Naive thymus-derived CD8-positive, alpha-beta T cell (primary cell): Measurements from ENCODE around the gene LILRB5. TPM values are rescaled to one million over a fixed set of nuclear protein-coding genes. Genes with fewer than 3 reads are reported as not detected.
"Not testable (repeated sequence)": the region's sequence is repeated elsewhere in the genome, so short reads cannot be mapped to it uniquely, and the experiment has no call there.

ENCODE experiments used
- ATAC-seq, 2 donors: fragments of 150-1000 bp; cut with Tn5 transposase in 1 of 2; sonication (Bioruptor Pico), chemical (Tn5 transposase) in 1 of 2; 1 replicate in 1 of 2; 2 replicates in 1 of 2; pipeline ENCODE4 v1.10.0; 2021; ENCODE audit warnings: mild to moderate bottlenecking in 2 of 2, moderate library complexity in 2 of 2
- POLR2A ChIA-PET: fragments of 350-600 bp; sonication (Branson Sonifier 250); formaldehyde crosslinking; loops from one replicate; lab custom pipeline; 2021; ENCODE audit warnings: antibody characterized with exemption; lab: Charles Lee
- DNase-seq, 10 donors: peaks; one replicate each; pipeline versions ENCODE4 v3.0.0 to v3.0.0-alpha.2; 2020 to 2022
- H3K27ac Mint-ChIP-seq, 10 donors: one replicate each; pipeline ENCODE4 v1.8.0; 2020 to 2022; ENCODE audit warnings: mild to moderate bottlenecking in 10 of 10, mixed read lengths in 10 of 10, moderate library complexity in 4 of 10, inconsistent platforms in 1 of 10
- H3K27me3 Mint-ChIP-seq, 5 donors: one replicate each; pipeline ENCODE4 v1.8.0; 2021 to 2022; ENCODE audit warnings: mixed read lengths in 5 of 5
- H3K36me3 Mint-ChIP-seq, 3 donors: one replicate each; pipeline ENCODE4 v1.8.0; 2020 to 2022; ENCODE audit warnings: mixed read lengths in 3 of 3, mild to moderate bottlenecking in 2 of 3, inconsistent platforms in 1 of 3
- H3K4me1 Mint-ChIP-seq, 4 donors: one replicate each; pipeline ENCODE4 v1.8.0; 2021 to 2022; ENCODE audit warnings: mixed read lengths in 4 of 4
- H3K4me3 Mint-ChIP-seq, 10 donors: one replicate each; pipeline ENCODE4 v1.8.0; 2020 to 2022; ENCODE audit warnings: mild to moderate bottlenecking in 10 of 10, mixed read lengths in 10 of 10, moderate library complexity in 6 of 10, inconsistent platforms in 1 of 10
- H3K9me3 Mint-ChIP-seq, 9 donors: one replicate each; pipeline ENCODE4 v1.8.0; 2020 to 2022; ENCODE audit warnings: mixed read lengths in 9 of 9, mild to moderate bottlenecking in 3 of 9, inconsistent platforms in 1 of 9, moderate library complexity in 1 of 9
- polyA plus RNA-seq, 3 donors: library from polyadenylated mRNA; unstranded; fragments of 300-500 nt; fragmentation: Illumina TruSeq; gene quantifications; one replicate each; pipeline ENCODE4 v1.2.3, GENCODE V29; 2021
- total RNA-seq, 8 experiments: library from RNA in 2 of 8; stranded (reverse) in 2 of 8; gene quantifications; one replicate each; pipeline ENCODE4 v1.2.3 and lab custom pipeline; 2021 to 2026

The LILRB5 gene
- total and polyA plus RNA-seq, 5 experiments from 2014 or later: 0.22 to 0.52 TPM; not detected in 3

DNA sequence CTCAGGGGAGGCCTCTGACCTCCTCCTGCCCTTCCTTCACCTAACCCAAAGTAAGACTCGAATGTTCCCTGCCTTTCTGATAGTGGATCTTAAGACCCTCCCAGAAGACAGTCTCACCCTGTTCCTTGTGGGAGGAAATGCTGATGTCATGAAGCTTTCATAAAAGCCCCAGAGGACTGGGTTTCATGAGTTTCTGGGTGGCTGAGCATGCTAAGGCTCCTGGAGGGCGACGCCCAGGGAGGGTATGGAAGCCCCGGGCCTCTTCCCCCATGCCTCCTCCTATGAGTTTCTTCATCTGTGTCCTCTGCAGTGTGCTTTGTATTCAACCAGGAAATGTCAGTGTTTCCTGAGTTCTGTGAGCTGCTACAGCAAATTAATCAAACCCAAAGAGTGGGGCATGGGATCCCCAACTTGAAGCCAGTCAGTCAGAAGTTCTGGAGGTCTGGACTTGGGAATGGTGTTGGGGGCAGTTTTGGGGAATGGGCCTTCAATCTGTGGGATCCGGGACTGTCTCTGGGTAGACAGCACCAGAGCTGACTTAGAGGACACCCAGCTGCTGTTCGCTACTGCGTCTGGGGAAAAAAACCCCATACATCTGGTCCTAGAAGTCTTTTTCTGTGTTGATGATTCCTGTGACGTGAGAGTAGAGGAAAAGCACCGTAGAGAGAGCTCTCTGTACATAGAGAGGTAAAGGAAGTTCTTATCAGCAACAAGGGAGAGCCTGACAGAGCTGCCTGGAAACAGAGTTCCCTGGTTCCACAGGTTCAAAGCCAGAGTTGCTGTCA lies 25.8 kb upstream of the LILRB5 start:
- ATAC-seq: no peak
- Mint-ChIP-seq H3K9me3 (no peaks in the 10 kb centered on the region), H3K36me3 (no peaks in the 10 kb centered on the region), H3K27me3 (peaks cover 15 to 43% (median 30%) of the 10 kb centered on the region in 5 donors), H3K4me3 (peak overlapping the region in 1 of 10 donors; percentile 39), H3K4me1 (peaks cover 2 to 50% (median 12%) of the 10 kb centered on the region in 4 donors), H3K27ac (no peak overlapping the region)
- POLR2A ChIA-PET: interaction anchor here (0.5 kb wide), 1 partner anchor 165 kb away, joined by 8 read pairs; no protein-coding TSS in a partner anchor
- no peak for DNase-seq

DNA sequence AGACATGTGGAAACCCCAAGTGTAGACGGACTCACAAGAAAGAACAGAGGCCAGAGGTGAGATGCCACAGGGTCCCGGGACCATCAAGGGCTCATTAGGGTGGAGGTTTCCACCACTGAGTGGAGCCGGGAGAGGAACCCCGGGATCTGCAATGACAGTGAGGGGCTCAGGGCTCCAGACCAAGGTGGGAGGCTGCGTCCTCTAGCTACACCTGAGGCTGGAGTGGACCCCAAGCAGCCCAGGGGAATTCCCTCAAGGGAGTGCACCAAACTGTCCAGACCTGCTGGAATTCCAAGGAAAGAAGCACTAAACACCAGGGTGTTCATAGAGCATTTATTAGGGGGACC lies 24.6 kb upstream of the LILRB5 start:
- DNase-seq, POLR2A ChIA-PET, H3K9me3 Mint-ChIP-seq, H3K4me3 Mint-ChIP-seq, ATAC-seq, H3K36me3 Mint-ChIP-seq: not testable (repeated sequence)
- peaks cover 15 to 47% (median 31%) of the 10 kb centered on the region in 5 donors for H3K27me3 Mint-ChIP-seq
- H3K27ac Mint-ChIP-seq: peak overlapping the region in 2 of 10 donors; percentile 11 to 68
- peaks cover 2 to 46% (median 11%) of the 10 kb centered on the region in 4 donors for H3K4me1 Mint-ChIP-seq

DNA sequence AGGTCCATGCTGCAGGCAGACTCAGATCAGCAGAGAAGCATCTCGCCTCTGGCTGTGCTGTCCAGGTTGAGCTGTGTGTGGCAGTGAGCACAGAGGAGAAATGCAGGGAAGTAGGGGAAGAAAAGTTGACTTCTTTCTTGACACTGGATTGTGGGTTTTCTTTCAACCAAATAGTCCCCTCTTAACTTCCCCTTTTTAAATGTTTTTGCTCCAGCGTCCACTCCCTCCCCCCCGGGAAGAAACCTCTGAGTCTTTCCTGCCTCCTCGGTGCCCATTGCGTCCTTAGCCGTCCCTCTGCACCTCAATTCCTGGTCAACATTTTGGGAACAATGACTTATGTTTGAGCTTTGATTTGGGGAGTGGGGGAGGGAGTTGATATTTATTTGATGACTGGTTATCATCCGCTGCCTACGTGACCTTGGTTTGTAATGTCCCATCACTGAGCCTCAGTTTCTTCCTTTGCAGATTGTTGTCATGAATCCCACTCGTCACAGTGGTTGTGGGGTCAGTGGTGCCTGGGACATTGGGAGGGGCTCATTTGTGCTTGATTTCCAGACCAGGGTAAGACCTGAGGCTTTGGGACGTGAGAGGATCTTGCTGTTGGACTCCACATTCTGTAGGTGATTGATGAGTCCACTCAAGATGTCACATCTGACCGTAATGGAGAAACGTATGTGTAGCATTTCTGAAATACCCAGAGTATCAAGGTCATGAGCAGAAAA lies 24.1 kb upstream of the LILRB5 start, which contains the start of gene LILRB2:
Gene LILRB2 (minus strand): TSS at position 104 of the 722 bp plus-strand sequence. CDS start 614 bp downstream, outside the sequence.
- Mint-ChIP-seq H3K4me1 (peaks cover under 1 to 44% (median 10%) of the 10 kb centered on the region in 4 donors), H3K4me3 (peak within 1 kb of the TSS in 1 of 10 donors; percentile 82), H3K27ac (peak within 1 kb of the TSS in 3 of 10 donors; percentile 11 to 68 (median 67)), H3K36me3 (no peaks in the 10 kb centered on the region), H3K9me3 (no peaks in the 10 kb centered on the region), H3K27me3 (peaks cover 15 to 51% (median 31%) of the 10 kb centered on the region in 5 donors)
- POLR2A ChIA-PET: no interaction called here
- no peak for DNase-seq
- no peak for ATAC-seq

DNA sequence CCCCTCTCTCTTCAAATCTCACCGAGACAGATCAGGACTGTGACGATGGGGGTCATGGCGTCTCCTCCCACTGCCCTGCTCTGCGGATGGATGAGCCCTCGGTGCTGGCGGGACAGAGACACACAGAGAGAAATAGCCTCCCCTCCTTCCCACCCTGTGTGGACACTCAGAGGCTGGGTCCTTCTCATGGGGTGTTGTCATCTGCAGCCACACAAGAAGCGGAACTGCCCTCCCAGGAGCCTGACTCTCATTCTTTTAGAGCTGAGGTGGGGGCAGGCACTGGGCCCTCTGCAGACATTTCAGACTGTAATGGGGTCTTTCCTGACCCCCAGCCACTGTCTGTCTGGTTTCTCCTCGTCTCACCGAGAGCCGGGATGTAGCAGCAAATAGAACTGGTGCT lies 23.4 kb upstream of the LILRB5 start:
- H3K27ac Mint-ChIP-seq, DNase-seq, ATAC-seq, H3K9me3 Mint-ChIP-seq, POLR2A ChIA-PET, H3K36me3 Mint-ChIP-seq: not testable (repeated sequence)
- peak overlapping the region in 1 of 10 donors; percentile 82 for H3K4me3 Mint-ChIP-seq
- peaks cover 15 to 55% (median 33%) of the 10 kb centered on the region in 5 donors for H3K27me3 Mint-ChIP-seq
- peaks cover 0 to 38% (median 6%) of the 10 kb centered on the region in 4 donors for H3K4me1 Mint-ChIP-seq

DNA sequence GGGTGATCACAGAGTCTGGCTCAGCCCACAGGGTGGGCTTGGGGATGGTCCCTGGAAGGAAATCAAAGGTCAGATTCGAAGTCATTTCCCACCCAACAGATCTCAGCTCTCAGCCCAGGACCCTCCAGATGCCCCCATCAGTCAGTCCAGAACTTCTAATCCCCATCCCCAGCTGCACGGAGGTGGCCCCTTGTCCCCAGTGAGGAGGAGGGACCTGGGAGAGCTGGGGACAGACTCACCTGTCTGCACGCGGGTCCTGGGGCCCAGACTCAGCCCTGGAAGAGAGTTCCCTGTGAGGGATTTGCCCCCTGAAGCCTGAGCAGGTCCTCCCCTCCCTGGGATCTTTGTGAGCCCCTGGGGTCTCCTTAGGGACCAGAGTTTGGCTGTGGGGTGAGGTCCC lies 23.0 kb upstream of the LILRB5 start:
- ATAC-seq, POLR2A ChIA-PET, DNase-seq, H3K9me3 Mint-ChIP-seq, H3K36me3 Mint-ChIP-seq: not testable (repeated sequence)
- H3K4me1 Mint-ChIP-seq: peaks cover 0 to 37% (median 5%) of the 10 kb centered on the region in 4 donors
- H3K4me3 Mint-ChIP-seq: peak overlapping the region in 1 of 10 donors; percentile 82
- peaks cover 15 to 57% (median 35%) of the 10 kb centered on the region in 5 donors for H3K27me3 Mint-ChIP-seq
- peak overlapping the region in 1 of 10 donors; percentile 67 for H3K27ac Mint-ChIP-seq

DNA sequence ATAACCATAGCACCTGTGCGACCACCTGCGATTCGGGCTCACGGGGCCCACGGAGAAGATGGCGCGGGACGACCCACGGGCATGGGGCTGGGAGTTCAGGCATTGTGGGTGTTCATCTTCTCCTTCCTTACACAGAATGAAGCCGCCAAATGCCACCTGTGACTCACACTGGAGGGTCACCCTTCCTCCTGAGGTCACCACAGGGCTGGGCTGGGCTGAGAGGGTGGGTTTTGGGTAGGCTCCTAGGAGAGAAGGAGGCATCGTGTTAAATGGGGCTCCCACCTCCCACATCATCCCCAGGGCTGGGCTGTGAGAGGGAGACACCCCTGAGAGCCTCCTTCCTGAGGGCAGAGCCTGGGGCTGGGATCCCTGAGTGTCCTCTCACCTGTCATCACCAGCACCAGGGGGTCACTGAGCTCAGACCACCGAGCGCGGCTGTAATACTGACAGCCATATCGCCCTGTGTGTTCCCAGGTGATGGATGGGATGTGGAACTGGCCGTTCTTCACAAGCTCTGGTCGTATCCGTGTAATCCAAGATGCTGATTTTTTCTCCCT lies 22.4 kb upstream of the LILRB5 start:
- no peak for DNase-seq
- peaks cover 0 to 32% (median under 1%) of the 10 kb centered on the region in 4 donors for H3K4me1 Mint-ChIP-seq
- POLR2A ChIA-PET: no interaction called here
- ATAC-seq: no peak
- peaks cover 15 to 57% (median 35%) of the 10 kb centered on the region in 5 donors for H3K27me3 Mint-ChIP-seq
- no peaks in the 10 kb centered on the region for H3K36me3 Mint-ChIP-seq
- no peaks in the 10 kb centered on the region for H3K9me3 Mint-ChIP-seq
- peak overlapping the region in 1 of 10 donors; percentile 67 for H3K27ac Mint-ChIP-seq
- H3K4me3 Mint-ChIP-seq: peak overlapping the region in 1 of 10 donors; percentile 63

DNA sequence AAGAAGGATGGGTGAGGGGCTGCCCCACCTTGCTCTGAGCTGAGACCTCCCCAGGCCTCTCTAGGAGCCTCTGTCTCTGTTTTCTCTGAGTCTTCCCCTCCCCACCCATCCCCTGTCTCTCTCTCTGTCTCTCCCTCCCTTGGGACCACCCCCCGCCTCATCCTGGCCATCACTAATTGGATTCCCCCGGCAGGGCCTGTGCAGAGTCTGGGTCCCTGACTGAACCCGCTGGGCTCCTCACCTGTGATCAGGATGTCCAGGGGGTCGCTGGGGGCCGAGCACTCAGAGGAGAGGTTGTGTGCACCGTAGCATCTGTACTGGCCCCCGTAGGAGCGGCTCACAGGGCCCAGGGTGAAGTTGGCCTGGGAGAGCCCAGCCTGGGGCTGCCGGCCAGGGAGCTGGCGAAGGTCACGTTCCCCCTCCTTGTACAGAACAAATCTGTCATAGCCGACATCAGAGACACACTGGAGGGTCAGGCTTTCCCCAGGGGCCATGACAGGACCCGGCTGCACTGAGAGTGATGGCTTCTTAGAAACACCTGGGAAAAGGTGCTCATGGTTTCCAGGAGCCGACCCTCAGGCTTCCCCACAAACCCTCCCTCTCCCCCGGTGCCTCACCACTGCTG lies 21.6 kb upstream of the LILRB5 start:
- H3K27ac Mint-ChIP-seq, H3K9me3 Mint-ChIP-seq, DNase-seq, H3K36me3 Mint-ChIP-seq, ATAC-seq, POLR2A ChIA-PET: not testable (repeated sequence)
- Mint-ChIP-seq H3K4me1 (peaks cover 0 to 29% (median 0%) of the 10 kb centered on the region in 4 donors), H3K27me3 (peaks cover 15 to 61% (median 42%) of the 10 kb centered on the region in 5 donors), H3K4me3 (peak overlapping the region in 1 of 10 donors; percentile 47)

DNA sequence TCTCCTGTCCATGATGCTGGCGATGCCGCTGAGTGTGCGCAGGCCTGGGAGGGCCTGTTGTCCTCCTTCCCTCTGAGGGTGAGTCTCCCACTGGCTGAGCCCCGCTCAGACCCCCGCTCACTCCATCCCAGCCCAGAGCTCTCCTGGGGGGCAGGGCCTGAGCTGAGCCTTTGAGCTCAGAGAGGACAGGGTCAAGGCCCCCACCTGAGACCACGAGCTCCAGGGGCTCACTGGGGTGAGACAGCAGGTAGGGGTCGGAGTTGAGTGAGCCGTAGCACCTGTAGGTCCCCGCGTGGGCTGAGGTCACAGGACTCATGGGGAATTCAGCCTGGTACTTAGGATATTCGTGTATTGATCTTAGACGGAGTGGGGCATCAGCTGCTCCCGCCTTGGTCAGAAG lies 21.0 kb upstream of the LILRB5 start:
- H3K27me3 Mint-ChIP-seq: peaks cover 16 to 61% (median 40%) of the 10 kb centered on the region in 5 donors
- H3K4me1 Mint-ChIP-seq: peaks cover 0 to 24% (median 0%) of the 10 kb centered on the region in 4 donors
- H3K27ac Mint-ChIP-seq, ATAC-seq, POLR2A ChIA-PET, H3K9me3 Mint-ChIP-seq, DNase-seq, H3K36me3 Mint-ChIP-seq: not testable (repeated sequence)
- H3K4me3 Mint-ChIP-seq: peak overlapping the region in 1 of 10 donors; percentile 47

DNA sequence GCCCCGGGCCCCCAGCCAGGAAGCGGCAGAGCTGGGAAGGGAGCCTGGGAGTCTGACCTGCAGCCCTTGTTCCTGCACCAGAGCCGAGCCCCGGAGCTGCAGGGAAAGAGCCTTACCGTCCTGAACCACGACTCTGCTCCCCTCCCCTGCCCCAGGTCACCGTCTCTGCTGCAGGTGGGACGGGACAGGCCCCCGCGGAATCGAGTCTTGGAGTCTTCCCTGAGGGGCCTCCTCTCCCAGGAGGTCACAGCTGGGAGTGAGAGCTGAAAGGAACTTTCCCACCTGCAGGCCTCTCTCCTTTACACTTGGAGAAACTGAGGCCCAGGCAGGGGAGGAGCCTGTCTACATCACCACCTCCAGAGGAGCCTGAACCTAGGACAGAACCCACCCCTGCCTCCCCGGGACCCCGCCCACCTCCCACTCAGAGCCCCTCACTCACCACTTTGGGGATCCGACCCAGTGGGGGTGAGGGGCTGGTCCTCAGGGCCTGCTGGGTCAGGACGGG lies 20.1 kb upstream of the LILRB5 start:
- ATAC-seq, DNase-seq, H3K27ac Mint-ChIP-seq, H3K9me3 Mint-ChIP-seq, POLR2A ChIA-PET, H3K4me3 Mint-ChIP-seq, H3K36me3 Mint-ChIP-seq: not testable (repeated sequence)
- Mint-ChIP-seq H3K27me3 (peaks cover 15 to 62% (median 41%) of the 10 kb centered on the region in 5 donors), H3K4me1 (peaks cover 0 to 15% (median 0%) of the 10 kb centered on the region in 4 donors)

DNA sequence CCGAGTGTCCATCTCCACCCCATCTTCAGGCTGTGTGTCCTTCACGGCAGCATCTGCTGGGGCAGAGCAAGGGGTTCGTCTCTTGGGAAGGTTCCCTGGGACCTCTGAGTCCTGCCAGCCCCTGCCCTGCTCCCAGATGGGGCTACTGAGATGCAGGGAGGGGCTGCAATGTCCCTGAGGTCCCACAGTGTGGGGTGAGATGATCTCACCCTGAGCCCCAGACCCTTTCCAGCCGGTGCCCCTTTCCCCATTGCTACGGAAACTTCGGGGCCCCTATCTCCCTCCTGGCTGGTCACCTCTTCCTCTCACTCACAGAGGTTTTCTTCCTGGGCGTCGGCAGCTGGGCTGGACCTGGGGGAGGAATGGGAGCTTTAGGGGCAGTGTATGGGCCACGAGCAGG lies 18.9 kb upstream of the LILRB5 start:
- Mint-ChIP-seq H3K4me1 (peaks cover 0 to 5% (median 0%) of the 10 kb centered on the region in 4 donors), H3K4me3 (no peak overlapping the region), H3K36me3 (no peaks in the 10 kb centered on the region), H3K9me3 (no peaks in the 10 kb centered on the region), H3K27me3 (peaks cover 10 to 58% (median 37%) of the 10 kb centered on the region in 5 donors), H3K27ac (no peak overlapping the region)
- ATAC-seq (no peak), DNase-seq (no peak)
- POLR2A ChIA-PET: no interaction called here

DNA sequence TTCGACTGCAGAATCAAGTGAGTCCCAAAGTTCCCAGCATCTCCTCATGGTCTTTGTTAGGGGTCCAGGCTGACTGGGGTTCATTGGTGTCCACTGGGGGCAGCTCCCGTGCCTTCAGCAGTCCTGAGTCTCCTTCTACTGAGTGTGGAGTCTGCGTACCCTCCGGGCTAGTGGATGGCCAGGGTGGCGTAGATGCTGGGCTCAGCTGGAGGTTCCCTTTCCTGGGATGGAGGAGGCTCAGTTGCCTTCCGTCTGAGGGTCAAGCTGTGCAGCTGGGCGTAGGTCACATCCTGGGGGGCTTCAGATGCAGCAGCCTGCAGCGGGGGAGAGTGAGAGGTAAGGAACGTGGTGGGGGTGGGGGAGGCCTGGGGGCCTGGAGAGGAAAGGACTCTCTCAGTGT lies 17.4 kb upstream of the LILRB5 start:
- H3K4me1 Mint-ChIP-seq, H3K4me3 Mint-ChIP-seq, H3K36me3 Mint-ChIP-seq, POLR2A ChIA-PET, DNase-seq, H3K9me3 Mint-ChIP-seq, ATAC-seq: not testable (repeated sequence)
- Mint-ChIP-seq H3K27me3 (peaks cover 10 to 44% (median 36%) of the 10 kb centered on the region in 5 donors), H3K27ac (peak overlapping the region in 1 of 10 donors; percentile 49)

DNA sequence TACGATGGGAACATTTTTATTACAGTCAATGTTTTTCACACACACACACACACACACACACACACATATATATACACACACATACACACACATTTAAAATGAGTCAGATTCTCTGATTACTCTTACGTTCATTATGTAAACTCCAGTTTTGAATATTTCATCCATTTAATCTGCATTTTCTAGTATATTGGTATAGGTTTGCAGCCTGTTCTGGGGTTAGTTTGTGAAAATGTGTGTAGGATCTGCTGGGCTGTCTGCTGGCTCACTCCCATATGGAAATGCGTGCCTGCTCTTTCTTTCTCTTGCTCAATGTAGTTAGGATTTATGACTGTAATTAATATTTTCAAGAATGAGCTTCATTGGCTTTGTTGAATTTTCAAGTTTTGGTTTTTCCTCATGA lies 16.7 kb upstream of the LILRB5 start:
- no peak for ATAC-seq

More for the DNA sequence above, 16.7 kb upstream of the LILRB5 start:
- Mint-ChIP-seq H3K4me3 (no peak overlapping the region), H3K36me3 (no peaks in the 10 kb centered on the region), H3K27ac (no peak overlapping the region), H3K27me3 (peaks cover 8 to 37% (median 30%) of the 10 kb centered on the region in 5 donors), H3K9me3 (no peaks in the 10 kb centered on the region), H3K4me1 (no peaks in the 10 kb centered on the region)
- no peak for DNase-seq
- POLR2A ChIA-PET: no interaction called here
